ENCODE results near the gene IL4.

The IL4 gene

GRCh38 chr5:132686193-132686592 lies 12.4 kb downstream of the IL4 start:
- no peak for TF ChIP-seq PPARA (CRISPR knock-in tag; IDR thresholded peaks at IDR 0.05; ENCODE audit: borderline replicate concordance)
- TF ChIP-seq BACH2 (CRISPR knock-in tag; IDR thresholded peaks at IDR 0.05; ENCODE audit: borderline replicate concordance) = no peak
- no peak for TF ChIP-seq TCF4 (CRISPR knock-in tag; IDR thresholded peaks at IDR 0.05; ENCODE audit: borderline replicate concordance)
- no peak for ATAC-seq

GRCh38 chr5:132687995-132688394 lies 14.2 kb downstream of the IL4 start:
- no peak for ATAC-seq
- no peak for TF ChIP-seq TCF4 (CRISPR knock-in tag; IDR thresholded peaks at IDR 0.05; ENCODE audit: borderline replicate concordance)
- no peak for TF ChIP-seq ISL1 (CRISPR knock-in tag; IDR thresholded peaks at IDR 0.05)
- no peak for TF ChIP-seq CSRNP3 (CRISPR knock-in tag; IDR thresholded peaks at IDR 0.05)
- TF ChIP-seq ARNTL (CRISPR knock-in tag; IDR thresholded peaks at IDR 0.05; ENCODE audit: borderline replicate concordance, low read depth) = no peak
- TF ChIP-seq OSR1 (CRISPR knock-in tag; IDR thresholded peaks at IDR 0.05) = no peak
- TF ChIP-seq PPARA (CRISPR knock-in tag; IDR thresholded peaks at IDR 0.05; ENCODE audit: borderline replicate concordance) = no peak
- TF ChIP-seq ESRRG (CRISPR knock-in tag; IDR thresholded peaks at IDR 0.05) = no peak
- no peak for TF ChIP-seq ZNF70 (CRISPR knock-in tag; IDR thresholded peaks at IDR 0.05)
- TF ChIP-seq CREB5 (CRISPR knock-in tag; IDR thresholded peaks at IDR 0.05; ENCODE audit: low read depth) = no peak
- TF ChIP-seq ZFP30 (CRISPR knock-in tag; IDR thresholded peaks at IDR 0.05) = no peak
- TF ChIP-seq ZNF8 (CRISPR knock-in tag; IDR thresholded peaks at IDR 0.05) = no peak
- no peak for TF ChIP-seq POU6F1 (CRISPR knock-in tag; IDR thresholded peaks at IDR 0.05; ENCODE audit: borderline replicate concordance, low read depth)
- TF ChIP-seq, protein P1, sequence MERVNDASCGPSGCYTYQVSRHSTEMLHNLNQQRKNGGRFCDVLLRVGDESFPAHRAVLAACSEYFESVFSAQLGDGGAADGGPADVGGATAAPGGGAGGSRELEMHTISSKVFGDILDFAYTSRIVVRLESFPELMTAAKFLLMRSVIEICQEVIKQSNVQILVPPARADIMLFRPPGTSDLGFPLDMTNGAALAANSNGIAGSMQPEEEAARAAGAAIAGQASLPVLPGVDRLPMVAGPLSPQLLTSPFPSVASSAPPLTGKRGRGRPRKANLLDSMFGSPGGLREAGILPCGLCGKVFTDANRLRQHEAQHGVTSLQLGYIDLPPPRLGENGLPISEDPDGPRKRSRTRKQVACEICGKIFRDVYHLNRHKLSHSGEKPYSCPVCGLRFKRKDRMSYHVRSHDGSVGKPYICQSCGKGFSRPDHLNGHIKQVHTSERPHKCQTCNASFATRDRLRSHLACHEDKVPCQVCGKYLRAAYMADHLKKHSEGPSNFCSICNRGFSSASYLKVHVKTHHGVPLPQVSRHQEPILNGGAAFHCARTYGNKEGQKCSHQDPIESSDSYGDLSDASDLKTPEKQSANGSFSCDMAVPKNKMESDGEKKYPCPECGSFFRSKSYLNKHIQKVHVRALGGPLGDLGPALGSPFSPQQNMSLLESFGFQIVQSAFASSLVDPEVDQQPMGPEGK (CRISPR knock-in tag; IDR thresholded peaks at IDR 0.05; ENCODE audit: borderline replicate concordance) = no peak
- TF ChIP-seq ZNF565 (CRISPR knock-in tag; conservative IDR thresholded peaks at IDR 0.05; ENCODE audit: low read depth) = no peak

GRCh38 chr5:132688536-132689339 lies 14.9 kb downstream of the IL4 start:
- no peak for ATAC-seq
- TF ChIP-seq CSDC2 (CRISPR knock-in tag; IDR thresholded peaks at IDR 0.05) = no peak
- no peak for TF ChIP-seq ZC3H10 (CRISPR knock-in tag; IDR thresholded peaks at IDR 0.05)
- no peak for TF ChIP-seq PPARA (CRISPR knock-in tag; IDR thresholded peaks at IDR 0.05; ENCODE audit: borderline replicate concordance)
- no peak for TF ChIP-seq RARB (CRISPR knock-in tag; IDR thresholded peaks at IDR 0.05)
- TF ChIP-seq ZNF565 (CRISPR knock-in tag; conservative IDR thresholded peaks at IDR 0.05; ENCODE audit: low read depth) = no peak
- no peak for TF ChIP-seq ZFP30 (CRISPR knock-in tag; IDR thresholded peaks at IDR 0.05)
- TF ChIP-seq ZNF70 (CRISPR knock-in tag; IDR thresholded peaks at IDR 0.05) = no peak
- TF ChIP-seq OSR1 (CRISPR knock-in tag; IDR thresholded peaks at IDR 0.05) = no peak
- TF ChIP-seq TSHZ2 (CRISPR knock-in tag; IDR thresholded peaks at IDR 0.05) = no peak
- TF ChIP-seq GLIS3 (CRISPR knock-in tag; IDR thresholded peaks at IDR 0.05) = no peak
- no peak for TF ChIP-seq POU6F1 (CRISPR knock-in tag; IDR thresholded peaks at IDR 0.05; ENCODE audit: borderline replicate concordance, low read depth)
- TF ChIP-seq ESRRG (CRISPR knock-in tag; IDR thresholded peaks at IDR 0.05) = no peak
- no peak for TF ChIP-seq SNAI2 (CRISPR knock-in tag; IDR thresholded peaks at IDR 0.05)
- no peak for TF ChIP-seq ISL1 (CRISPR knock-in tag; IDR thresholded peaks at IDR 0.05)
- TF ChIP-seq CREB5 (CRISPR knock-in tag; IDR thresholded peaks at IDR 0.05; ENCODE audit: low read depth) = no peak
- TF ChIP-seq TOX (CRISPR knock-in tag; IDR thresholded peaks at IDR 0.05; ENCODE audit: borderline replicate concordance) = no peak
- TF ChIP-seq TCF4 (CRISPR knock-in tag; IDR thresholded peaks at IDR 0.05; ENCODE audit: borderline replicate concordance) = no peak
- no peak for TF ChIP-seq CSRNP3 (CRISPR knock-in tag; IDR thresholded peaks at IDR 0.05)
